ENCODE measurements around the gene TRIO. TPM values are rescaled to one million over a fixed set of nuclear protein-coding genes. Genes with fewer than 3 reads are reported as not detected.

TRIO gene
- total and polyA plus RNA-seq, 2 of the 8 experiments (the other 6 are each of a cell fraction or from before 2014, with no cell fraction given): 35.1 to 69.1 TPM

GRCh38 chr5:14407746-14408175 lies 264.6 kb downstream of the TRIO start:
- H3K4ac ChIP-seq (replicated peaks; ENCODE audit: insufficient read length, low read depth, low read length): no peak overlapping the region
- POLR2A ChIA-PET (ENCODE audit: partially characterized antibody): no interaction called here
- H2BK5ac ChIP-seq (ENCODE audit: low read depth, low read length): no peak overlapping the region
- no peak overlapping the region for H2BK12ac ChIP-seq (ENCODE audit: low read depth, low read length)
- H3K36me3 ChIP-seq (ENCODE audit: control insufficient read depth in 2 of 4, insufficient read depth in 4 of 4, low read length in 3 of 4): peaks cover 9 to 38% (median 24%) of the 10 kb centered on the region in 4 experiments
- CTCF ChIA-PET (ENCODE audit: partially characterized antibody): interaction anchor here (0.6 to 2.4 kb wide), 5 partner anchors 8 to 241 kb away, joined by 3 to 8 read pairs (median 3); no protein-coding TSS in a partner anchor
- H4K91ac ChIP-seq (replicated peaks; ENCODE audit: insufficient read length, low read length): no peak overlapping the region
- no peak overlapping the region for H3K18ac ChIP-seq (ENCODE audit: extremely low read depth, low read length)
- DNase-seq (ENCODE audit: low read depth in 1 of 2, low spot score in 2 of 2): no peak
- H2AFZ ChIP-seq (ENCODE audit: low read length): no peak overlapping the region
- H2AK5ac ChIP-seq (ENCODE audit: low read depth, low read length): no peak overlapping the region
- H2BK120ac ChIP-seq (replicated peaks; ENCODE audit: low read depth, low read length): no peak overlapping the region
- H4K5ac ChIP-seq (ENCODE audit: insufficient read length, low read depth, low read length): no peak overlapping the region
- no peaks in the 10 kb centered on the region for H3K9me3 ChIP-seq (ENCODE audit: insufficient read depth in 2 of 2, low read depth in 1 of 2, low read length in 1 of 2)
- peaks cover 13% of the 10 kb centered on the region; the same call in 1 of the 2 replicates for H3K23me2 ChIP-seq (ENCODE audit: low read depth, low read length)
- no peak overlapping the region for H3K14ac ChIP-seq (ENCODE audit: insufficient read length)
- H3K9ac ChIP-seq (replicated peaks in 1 of 4; ENCODE audit: extremely low read depth in 1 of 4, low read depth in 3 of 4, low read length in 3 of 4): no peak overlapping the region
- H2BK20ac ChIP-seq (ENCODE audit: low read length): no peak overlapping the region
- 91% methylated on average over 5 of the region's 5 CpGs; no CpG with 5 or more reads in 1 of the 2 experiments for WGBS, 2 experiments (ENCODE audit: extremely low coverage in 1 of 2, insufficient coverage in 1 of 2, insufficient read length in 1 of 2, insufficient replicate concordance in 2 of 2, low coverage in 1 of 2, low lambda C conversion rate in 2 of 2, missing lambda C conversion rate in 1 of 2)
- no peak overlapping the region for H3K27ac ChIP-seq (ENCODE audit: low read depth, low read length)
- H3K79me1 ChIP-seq (ENCODE audit: low read depth, low read length): no peaks in the 10 kb centered on the region; the same call in none of the 2 replicates
- H3K4me1 ChIP-seq (replicated peaks in 1 of 4; ENCODE audit: control insufficient read depth in 3 of 4, insufficient read depth in 4 of 4, low read length in 3 of 4): no peaks in the 10 kb centered on the region
- H4K20me1 ChIP-seq (replicated peaks in 1 of 2; ENCODE audit: control insufficient read depth in 1 of 2, insufficient read depth in 2 of 2, low read length in 2 of 2): peaks cover 0 to 2% of the 10 kb centered on the region in 2 experiments
- H3K23ac ChIP-seq (ENCODE audit: insufficient read length): no peak overlapping the region
- no peak overlapping the region for H2BK15ac ChIP-seq (ENCODE audit: low read length)
- no peak overlapping the region for H3K4me3 ChIP-seq (ENCODE audit: extremely low read depth in 1 of 4, insufficient read depth in 2 of 4, low read depth in 3 of 4, low read length in 4 of 4)
- H3K27me3 ChIP-seq (replicated peaks in 1 of 4; ENCODE audit: control insufficient read depth in 3 of 4, extremely low read depth in 1 of 4, insufficient read depth in 3 of 4, low read length in 3 of 4): no peaks in the 10 kb centered on the region
- no peak overlapping the region for H4K8ac ChIP-seq (ENCODE audit: extremely low read depth, insufficient read depth, low read length)
- FAIRE-seq: no peak
- H3K4me2 ChIP-seq (ENCODE audit: insufficient read depth in 1 of 2, low read depth in 2 of 2, low read length in 2 of 2): no peak overlapping the region
- TF ChIP-seq POLR2AphosphoS5 (IDR thresholded peaks at IDR 0.05; ENCODE audit: low read depth, low read length) (no peak), SIN3A (conservative IDR thresholded peaks at IDR 0.05 in 1 of 2, IDR thresholded peaks at IDR 0.05 in 1 of 2; ENCODE audit: low read depth in 1 of 2, low read length in 2 of 2) (no peak), CTCF (IDR thresholded peaks at IDR 0.05; ENCODE audit: control extremely low read depth in 1 of 3, insufficient read depth in 1 of 3, low read depth in 1 of 3, low read length in 3 of 3) (no peak), CHD1 (IDR thresholded peaks at IDR 0.05; ENCODE audit: low read depth, low read length) (no peak), YY1 (IDR thresholded peaks at IDR 0.05; ENCODE audit: low read depth, low read length) (no peak), BRCA1 (IDR thresholded peaks at IDR 0.05; ENCODE audit: low read depth, low read length) (no peak), MAFK (IDR thresholded peaks at IDR 0.05; ENCODE audit: low read depth, low read length) (no peak), TAF1 (IDR thresholded peaks at IDR 0.05; ENCODE audit: low read depth, low read length) (no peak), CBX5 (IDR thresholded peaks at IDR 0.05; ENCODE audit: low read depth, low read length) (no peak), SP2 (IDR thresholded peaks at IDR 0.05; ENCODE audit: low read length) (no peak)
- H3K56ac ChIP-seq (replicated peaks; ENCODE audit: insufficient read length, low read depth, low read length): no peak overlapping the region
- H3K79me2 ChIP-seq (ENCODE audit: control insufficient read depth in 1 of 2, insufficient read depth in 2 of 2, low read length in 2 of 2): no peaks in the 10 kb centered on the region
